Loucy (cell line): ENCODE measurements around the gene FAM163B.

Experiments
- CTCF ChIP-seq: fragments of 200-600 bp; sonication (generic); conservative IDR thresholded peaks from 2 replicates; pipeline ENCODE4 v1.5.1; 2014; ENCODE audit warnings: mild to moderate bottlenecking, antibody characterized with exemption, low read length
- EZH2phosphoT487 ChIP-seq: fragments of 200-600 bp; IDR thresholded peaks from 2 replicates; pipeline ENCODE4 v1.6.1; 2018; ENCODE audit warnings: antibody characterized with exemption, mild to moderate bottlenecking, moderate library complexity, borderline replicate concordance

- TF ChIP-seq CTCF (no peak), EZH2phosphoT487 (no peak)
Measured at GRCh38 chr9:133649194-133649593, 40.0 kb upstream of the FAM163B start.
